GM12874 (cell line): Measurements from ENCODE around the gene SAA1.

Experiments
- TF ChIP-seq, protein P1 (sequence below): IDR thresholded peaks from 2 replicates; pipeline ENCODE4 v1.5.1; 2011; ENCODE audit warnings: low read depth, mild to moderate bottlenecking, control low read depth, low read length, moderate library complexity; ENCODE audit not compliant: insufficient read depth

The SAA1 gene

DNA sequence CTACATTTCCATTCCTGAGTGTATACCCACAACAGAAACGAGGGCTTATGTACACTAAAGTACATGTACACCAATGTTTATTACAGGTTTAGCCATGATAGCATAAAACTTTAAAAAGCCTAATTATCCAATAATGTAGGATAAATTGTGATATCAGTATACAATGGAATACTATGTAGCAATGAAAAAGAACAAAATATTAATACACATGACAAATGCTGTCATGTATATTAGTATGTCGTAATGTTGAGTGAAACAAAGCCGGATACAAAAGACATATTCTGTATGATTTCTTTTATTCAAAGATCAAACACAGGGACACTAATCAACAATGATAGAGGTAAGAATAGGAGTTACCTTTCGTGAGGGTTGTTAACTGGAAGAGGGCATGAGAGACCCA, 32.2 kb upstream of the SAA1 start:
- TF ChIP-seq, protein P1, sequence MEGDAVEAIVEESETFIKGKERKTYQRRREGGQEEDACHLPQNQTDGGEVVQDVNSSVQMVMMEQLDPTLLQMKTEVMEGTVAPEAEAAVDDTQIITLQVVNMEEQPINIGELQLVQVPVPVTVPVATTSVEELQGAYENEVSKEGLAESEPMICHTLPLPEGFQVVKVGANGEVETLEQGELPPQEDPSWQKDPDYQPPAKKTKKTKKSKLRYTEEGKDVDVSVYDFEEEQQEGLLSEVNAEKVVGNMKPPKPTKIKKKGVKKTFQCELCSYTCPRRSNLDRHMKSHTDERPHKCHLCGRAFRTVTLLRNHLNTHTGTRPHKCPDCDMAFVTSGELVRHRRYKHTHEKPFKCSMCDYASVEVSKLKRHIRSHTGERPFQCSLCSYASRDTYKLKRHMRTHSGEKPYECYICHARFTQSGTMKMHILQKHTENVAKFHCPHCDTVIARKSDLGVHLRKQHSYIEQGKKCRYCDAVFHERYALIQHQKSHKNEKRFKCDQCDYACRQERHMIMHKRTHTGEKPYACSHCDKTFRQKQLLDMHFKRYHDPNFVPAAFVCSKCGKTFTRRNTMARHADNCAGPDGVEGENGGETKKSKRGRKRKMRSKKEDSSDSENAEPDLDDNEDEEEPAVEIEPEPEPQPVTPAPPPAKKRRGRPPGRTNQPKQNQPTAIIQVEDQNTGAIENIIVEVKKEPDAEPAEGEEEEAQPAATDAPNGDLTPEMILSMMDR: no peak

- TF ChIP-seq, protein P1: no peak
Measured at GRCh38 chr11:18235394-18236334, 30.4 kb upstream of the SAA1 start.

DNA sequence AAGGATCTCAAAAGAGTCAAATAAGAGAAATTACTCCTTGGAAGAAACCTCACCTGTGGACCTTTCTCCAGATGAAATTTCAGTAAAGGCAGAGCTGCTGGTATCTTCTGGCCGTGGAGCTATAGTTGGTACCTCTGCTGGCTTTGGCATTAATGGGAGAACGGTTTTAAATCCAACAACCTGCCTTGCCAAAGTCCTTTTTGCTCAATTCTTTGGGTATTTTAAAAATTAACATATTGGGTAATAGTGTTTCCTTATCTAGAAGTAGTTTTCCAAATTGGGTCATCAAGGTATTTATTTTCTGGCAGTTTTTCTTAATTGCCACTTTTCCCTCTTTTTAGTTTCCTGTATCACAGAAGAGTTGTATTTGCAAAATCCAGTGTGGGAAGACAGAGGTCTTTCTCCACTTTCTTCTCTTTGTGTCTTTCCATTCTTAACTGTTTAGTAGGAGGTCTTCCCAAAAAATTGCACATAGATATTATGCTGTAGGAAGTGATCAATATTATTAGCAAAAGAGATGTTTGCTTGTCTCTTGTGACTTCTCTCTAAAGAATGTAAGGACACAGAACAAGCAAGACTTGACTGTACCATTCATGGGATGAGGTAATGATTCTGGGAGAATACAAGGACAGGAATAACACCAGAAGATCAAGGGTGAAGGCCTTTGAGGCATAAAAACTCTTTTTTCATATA, 29.3 kb upstream of the SAA1 start, which contains the start of gene SAA4:
Gene SAA4 (minus strand): TSS at position 139 of the 693 bp plus-strand sequence. CDS start 876 bp downstream, outside the sequence.
- TF ChIP-seq, protein P1: no peak

DNA sequence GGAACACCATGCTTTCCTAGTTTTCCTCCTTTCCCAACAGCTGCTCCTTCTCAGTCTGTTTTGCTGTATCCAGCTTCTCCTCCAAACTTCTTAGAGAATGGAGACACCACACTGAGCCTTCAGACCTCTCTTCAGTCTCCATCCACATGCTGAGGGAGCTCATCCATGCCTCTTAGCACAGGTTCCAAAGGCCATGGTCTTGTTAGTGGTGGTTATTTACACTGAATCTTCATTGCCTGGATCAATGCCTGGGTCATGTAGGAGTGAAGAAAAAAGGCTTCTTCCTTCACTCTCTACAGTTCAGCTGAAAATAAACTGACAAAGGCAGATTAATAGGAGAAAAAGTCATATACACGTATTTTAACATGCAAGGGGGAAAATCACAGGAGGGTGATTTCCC, 26.4 kb upstream of the SAA1 start:
- TF ChIP-seq, protein P1: no peak

DNA sequence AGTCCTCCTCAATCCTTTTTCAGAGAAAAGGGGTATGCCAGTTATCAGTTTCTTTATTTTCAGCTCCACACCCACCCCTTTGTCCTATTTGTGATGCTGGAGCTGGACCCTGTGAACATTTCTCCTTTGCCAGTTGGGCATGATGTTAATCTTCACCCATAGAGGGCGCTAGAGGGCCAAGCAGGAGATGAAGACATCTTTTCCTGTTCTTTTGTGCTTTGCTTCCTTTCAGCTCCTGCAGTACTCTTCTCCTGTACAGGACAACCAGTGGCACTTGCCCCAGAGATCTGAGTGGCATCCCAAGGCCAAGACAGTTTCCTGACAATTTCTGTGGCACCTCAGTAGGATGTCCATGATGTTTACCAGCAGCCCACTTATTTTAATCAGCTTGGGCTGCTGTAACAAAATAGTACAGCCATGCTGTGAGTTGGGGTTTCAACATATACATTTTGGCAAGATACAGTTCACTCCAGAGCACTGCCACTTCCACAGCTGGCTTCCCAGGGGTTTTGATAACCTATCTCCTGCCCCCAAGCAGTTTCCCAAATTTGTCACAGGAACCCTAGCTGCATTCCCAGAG, 22.2 kb upstream of the SAA1 start:
- TF ChIP-seq, protein P1: peak; percentile 80

DNA sequence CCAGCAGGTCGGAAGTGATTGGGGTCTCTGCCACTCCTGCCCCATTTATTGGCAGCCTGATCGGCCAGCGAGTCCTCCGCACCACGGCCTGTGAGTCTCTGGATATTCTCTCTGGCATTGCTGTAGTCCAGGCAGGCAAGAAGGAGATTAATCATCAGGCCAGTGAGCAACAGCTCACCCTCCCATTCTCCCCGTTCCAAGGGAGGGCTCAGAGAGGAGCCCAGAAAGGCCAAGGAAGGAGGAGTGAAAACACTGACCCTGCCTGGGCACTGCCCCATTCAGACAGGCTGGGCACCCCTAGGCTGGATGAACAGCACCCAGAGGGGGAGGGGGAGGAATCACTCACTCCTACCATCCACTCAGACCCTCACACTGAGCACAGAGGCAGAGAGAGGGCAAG, 20.7 kb upstream of the SAA1 start:
- TF ChIP-seq, protein P1: no peak

DNA sequence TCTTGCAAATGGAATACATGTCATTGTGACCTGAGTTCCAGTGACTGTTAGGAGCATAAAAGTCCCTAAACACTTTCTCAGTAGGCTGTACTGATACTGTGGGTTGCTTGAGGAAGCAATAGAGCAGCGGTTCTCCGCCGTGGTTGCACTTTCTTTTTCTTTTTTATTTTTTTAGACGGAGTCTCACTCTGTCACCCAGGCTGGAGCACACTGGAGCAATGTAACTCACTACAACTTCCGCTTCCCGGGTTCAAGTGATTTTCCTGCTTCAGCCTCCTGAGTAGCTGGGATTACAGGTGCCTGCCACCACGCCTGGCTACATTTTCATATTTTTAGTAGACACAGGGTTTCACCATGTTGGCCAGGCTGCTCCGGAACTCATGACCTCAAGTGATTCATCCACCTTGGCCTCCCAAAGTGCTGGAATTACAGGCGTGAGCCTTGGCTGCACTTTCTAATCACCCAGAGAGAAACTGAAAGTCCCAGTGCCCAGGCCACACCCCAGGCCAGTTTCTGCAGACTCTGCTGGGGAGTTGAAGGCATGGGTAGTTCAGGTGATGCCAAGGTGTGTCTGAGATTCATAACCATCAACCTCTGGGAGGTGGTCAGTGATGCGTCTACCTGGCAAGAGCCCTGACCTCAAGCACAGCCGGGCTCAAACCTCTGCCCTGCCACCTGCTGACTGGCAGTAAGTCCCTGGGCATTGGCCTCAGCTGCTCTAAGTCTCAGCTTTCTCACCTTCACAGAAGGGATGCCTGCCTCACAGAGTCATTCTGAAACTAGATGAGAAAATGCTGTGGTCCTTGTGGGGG, 19.5 kb upstream of the SAA1 start:
- TF ChIP-seq, protein P1: 0 out of 2 replicates have a peak, but pooled peaks have one; percentile 2
